Natural killer cell treated with Interleukin-12 subunit alpha and Interleukin-12 subunit beta and Interleukin-15 and Interleukin-18, amount 100 ng/mL, for 72 hours (primary cell): ENCODE results near the gene ZBTB21. TPM values are rescaled to one million over a fixed set of nuclear protein-coding genes. Genes with fewer than 3 reads are reported as not detected.

Experiments used
- ATAC-seq, 2 donors: fragments of 150-1000 bp; cut with Tn5 transposase in 1 of 2; sonication (Bioruptor Pico), chemical (Tn5 transposase) in 1 of 2; 2 replicates each; pipeline ENCODE4 v1.10.0; 2021
- DNase-seq: peaks from one replicate; pipeline ENCODE4 v3.0.0; 2022; ENCODE audit warnings: low spot score
- H3K27ac Mint-ChIP-seq, 2 donors: 1 replicate in 1 of 2; 2 replicates in 1 of 2; pipeline ENCODE4 v1.8.0; 2022; ENCODE audit warnings: mixed read lengths in 2 of 2, mild to moderate bottlenecking in 1 of 2, moderate library complexity in 1 of 2
- H3K27me3 Mint-ChIP-seq, 2 donors: 1 replicate in 1 of 2; 2 replicates in 1 of 2; pipeline ENCODE4 v1.8.0; 2022; ENCODE audit warnings: mixed read lengths in 2 of 2
- H3K36me3 Mint-ChIP-seq: one replicate; pipeline ENCODE4 v1.8.0; 2022; ENCODE audit warnings: mixed read lengths
- H3K4me1 Mint-ChIP-seq, 2 donors: 1 replicate in 1 of 2; 2 replicates in 1 of 2; pipeline ENCODE4 v1.8.0; 2022; ENCODE audit warnings: low read depth in 2 of 2, mixed read lengths in 2 of 2, mild to moderate bottlenecking in 1 of 2
- H3K4me3 Mint-ChIP-seq: one replicate; pipeline ENCODE4 v1.8.0; 2022; ENCODE audit warnings: mixed read lengths
- H3K9me3 Mint-ChIP-seq: 2 replicates; pipeline ENCODE4 v1.8.0; 2022; ENCODE audit warnings: mixed read lengths
- total RNA-seq, 2 donors: library from RNA; stranded (reverse); gene quantifications; one replicate each; pipeline ENCODE4 v1.2.3, GENCODE V29; 2022

ZBTB21 gene
- total RNA-seq, 2 donors from 2014 or later, result 13.0 to 20.4 TPM

DNA sequence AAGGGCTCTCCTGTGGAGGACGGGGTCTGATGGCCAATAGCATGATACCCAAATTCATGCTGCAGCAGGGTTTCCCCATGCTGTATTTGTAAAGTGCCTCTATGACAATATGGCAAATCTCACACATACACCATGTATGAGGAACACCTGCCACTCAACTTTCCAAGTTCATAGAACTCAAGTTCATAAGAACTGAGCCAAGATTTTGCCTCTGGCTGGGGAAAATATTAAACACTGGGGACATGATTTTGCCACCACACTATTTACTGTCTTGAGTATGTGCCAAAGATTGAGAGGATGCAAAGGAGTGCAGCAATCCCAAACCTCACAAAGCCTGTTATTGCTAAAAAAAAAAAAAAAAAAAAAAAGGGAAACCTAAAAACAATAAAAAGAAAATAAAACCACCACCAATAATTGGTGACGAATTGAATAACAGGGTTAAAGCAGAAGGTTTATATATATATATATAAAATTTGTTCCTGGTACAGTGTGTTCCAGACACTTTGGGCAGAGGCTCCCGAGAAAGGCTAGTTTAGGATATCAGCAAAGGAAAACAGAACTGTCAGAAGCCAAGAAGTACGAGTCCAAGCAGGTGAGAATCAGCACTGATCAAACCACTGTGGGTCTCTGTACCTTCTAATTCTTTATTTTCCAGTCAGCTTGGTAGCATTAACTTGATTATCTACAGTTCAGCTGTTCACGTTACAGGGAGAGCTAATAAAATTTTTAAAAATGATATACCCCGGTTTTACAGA, 24.3 kb downstream of the ZBTB21 start:
- peaks cover 4 to 7% of the 10 kb centered on the region in 2 donors for H3K27me3 Mint-ChIP-seq
- no peak overlapping the region for H3K27ac Mint-ChIP-seq
- ATAC-seq, result no peak
- H3K4me1 Mint-ChIP-seq, result peaks cover 0 to 2% of the 10 kb centered on the region in 2 donors
- DNase-seq, result no peak
- H3K36me3 Mint-ChIP-seq, result peaks cover 8% of the 10 kb centered on the region
- no peak overlapping the region for H3K4me3 Mint-ChIP-seq
- H3K9me3 Mint-ChIP-seq, result peaks cover 3% of the 10 kb centered on the region

DNA sequence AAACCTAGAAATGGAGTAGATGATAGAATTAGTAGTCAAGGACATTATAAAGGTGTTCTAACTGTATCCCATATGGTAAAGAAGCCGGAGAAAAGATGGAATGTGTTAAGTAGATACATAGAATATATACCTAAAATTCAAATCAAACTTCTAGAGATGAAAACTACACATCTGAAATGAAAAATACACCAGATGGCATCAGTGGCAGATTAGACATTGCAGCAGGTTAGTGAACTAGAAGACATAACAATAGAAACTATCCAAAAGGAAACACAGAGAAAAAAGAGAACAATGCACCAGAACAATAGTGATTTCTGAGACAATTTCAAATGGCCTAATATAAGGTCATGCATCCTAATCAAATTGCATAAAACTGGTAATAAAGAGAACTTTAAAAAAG, 26.9 kb downstream of the ZBTB21 start:
- no peak for ATAC-seq
- Mint-ChIP-seq H3K36me3 (peaks cover 14% of the 10 kb centered on the region), H3K27ac (no peak overlapping the region), H3K4me1 (peaks cover 0 to 2% of the 10 kb centered on the region in 2 donors), H3K4me3 (no peak overlapping the region), H3K27me3 (peaks cover 12 to 18% of the 10 kb centered on the region in 2 donors), H3K9me3 (peaks cover 10% of the 10 kb centered on the region)
- no peak for DNase-seq

DNA sequence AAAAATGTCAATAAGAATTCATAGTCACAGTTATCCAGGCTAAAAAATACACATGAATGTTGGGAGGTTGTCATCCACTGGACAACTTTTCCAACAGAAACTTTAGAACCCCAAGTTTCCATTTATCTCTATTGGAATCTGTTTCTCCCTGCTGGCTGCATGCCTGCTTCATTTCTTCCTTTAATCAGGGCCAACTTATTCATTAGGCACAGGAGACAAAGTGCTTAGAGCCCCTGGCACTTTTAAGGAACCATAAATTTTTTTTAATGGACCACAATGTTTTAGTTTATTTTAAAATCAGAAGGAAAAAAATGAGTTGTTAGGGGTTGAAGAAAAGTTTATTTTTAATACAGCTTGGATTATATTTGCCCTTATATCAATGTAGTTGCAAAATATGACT, 29.6 kb downstream of the ZBTB21 start:
- Mint-ChIP-seq H3K27me3 (peaks cover 12 to 18% of the 10 kb centered on the region in 2 donors), H3K9me3 (peaks cover 10% of the 10 kb centered on the region), H3K36me3 (peaks cover 14% of the 10 kb centered on the region), H3K27ac (no peak overlapping the region), H3K4me1 (no peaks in the 10 kb centered on the region), H3K4me3 (no peak overlapping the region)
- DNase-seq (no peak), ATAC-seq (no peak)

DNA sequence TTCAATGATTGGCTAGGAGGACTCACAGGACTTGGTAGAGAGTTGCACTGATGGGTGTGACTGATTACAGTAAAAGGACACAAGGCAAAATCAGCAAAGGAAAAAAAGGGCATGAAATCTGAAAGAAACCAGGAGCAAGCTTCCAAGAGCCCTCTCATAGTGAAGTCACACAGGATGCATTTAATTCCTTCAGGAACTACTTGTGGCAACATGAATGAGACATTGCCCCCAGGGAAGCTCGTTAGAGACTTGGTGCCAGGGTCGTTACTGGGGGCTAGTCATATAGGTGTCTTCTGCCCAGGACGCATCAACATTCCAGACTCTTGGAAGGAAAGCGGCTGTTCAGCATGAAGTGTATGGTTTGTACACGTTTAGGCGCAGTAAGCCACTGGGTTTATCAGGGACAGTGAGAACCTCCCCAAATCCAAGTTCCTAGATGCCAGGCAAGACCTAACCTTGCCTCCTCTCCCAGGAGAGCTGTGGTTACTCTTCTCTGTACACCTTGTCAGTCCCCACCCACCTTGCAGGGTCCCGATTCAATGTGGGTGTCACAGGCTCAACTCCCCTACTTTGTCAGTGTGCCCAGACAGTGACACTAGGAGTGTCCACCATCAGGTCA, 30.3 kb downstream of the ZBTB21 start:
- Mint-ChIP-seq H3K9me3 (peaks cover 10% of the 10 kb centered on the region), H3K4me3 (no peak overlapping the region), H3K27me3 (peaks cover 12 to 18% of the 10 kb centered on the region in 2 donors), H3K4me1 (no peaks in the 10 kb centered on the region), H3K36me3 (peaks cover 14% of the 10 kb centered on the region), H3K27ac (no peak overlapping the region)
- DNase-seq, result no peak
- ATAC-seq, result no peak

DNA sequence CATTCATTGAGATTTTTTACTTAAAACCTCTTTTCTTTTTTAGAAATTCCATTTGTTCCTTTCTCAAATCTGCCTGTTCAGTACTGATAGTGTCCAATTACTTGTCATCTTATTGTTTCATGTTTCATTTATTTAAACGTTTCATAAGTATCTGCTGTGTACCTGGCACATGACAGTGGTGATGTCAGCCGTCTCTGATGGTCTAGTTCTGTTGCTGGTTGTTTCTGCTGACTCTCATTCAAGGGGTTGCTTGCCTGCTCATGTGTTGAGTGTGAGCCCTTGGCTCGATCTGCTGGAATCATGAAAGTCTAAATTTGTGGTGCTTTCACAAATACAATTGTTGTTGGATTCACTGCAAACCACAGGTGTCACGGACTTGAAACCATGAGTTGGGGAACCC, 30.8 kb downstream of the ZBTB21 start:
- H3K36me3 Mint-ChIP-seq, result peaks cover 14% of the 10 kb centered on the region
- H3K27me3 Mint-ChIP-seq, result peaks cover 12 to 18% of the 10 kb centered on the region in 2 donors
- H3K4me3 Mint-ChIP-seq, result no peak overlapping the region
- DNase-seq, result no peak
- no peak overlapping the region for H3K27ac Mint-ChIP-seq
- H3K4me1 Mint-ChIP-seq, result no peaks in the 10 kb centered on the region
- peaks cover 10% of the 10 kb centered on the region for H3K9me3 Mint-ChIP-seq
- no peak for ATAC-seq

DNA sequence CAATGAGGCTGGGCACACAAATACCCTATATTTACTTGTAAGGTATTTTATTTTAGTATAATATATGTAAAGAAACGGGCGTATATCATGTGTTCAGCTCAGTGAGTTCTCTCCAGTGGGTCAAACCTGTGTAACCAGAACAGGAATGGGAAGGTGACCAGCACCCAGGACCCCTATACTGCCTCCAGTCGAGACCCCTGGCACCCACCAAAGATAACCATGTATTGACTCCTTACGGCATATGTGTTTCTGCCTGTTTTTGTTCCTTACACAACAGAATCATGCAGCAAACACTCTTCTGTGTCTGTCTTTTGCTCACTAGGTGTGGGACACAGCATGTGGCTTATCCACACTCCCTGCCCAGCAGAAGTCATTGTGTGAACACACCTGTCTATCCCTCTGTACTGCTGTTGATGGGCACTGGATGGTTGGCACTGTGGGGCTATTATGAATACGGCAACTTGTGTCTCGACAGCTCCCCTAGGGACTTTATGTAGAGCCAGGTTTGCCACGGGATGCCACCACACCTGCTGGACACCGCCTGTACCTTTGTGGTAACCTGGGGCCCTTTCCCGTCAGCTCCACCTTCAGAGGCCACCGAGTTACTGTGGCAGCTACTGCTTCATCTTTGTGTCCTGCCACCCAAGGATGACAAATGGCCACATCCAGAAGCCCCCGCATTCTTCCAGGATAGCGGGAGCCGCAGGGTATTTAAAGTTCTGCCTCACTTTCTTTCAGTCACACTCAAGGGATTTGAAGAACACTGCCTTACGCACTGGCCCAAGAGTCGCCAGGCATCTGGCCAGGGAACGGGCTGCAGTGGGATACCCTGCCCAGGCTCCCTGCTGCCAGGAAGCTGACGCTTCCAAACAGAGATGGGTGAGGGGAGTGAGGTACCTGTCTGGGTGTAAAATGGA, 32.9 kb downstream of the ZBTB21 start:
- H3K36me3 Mint-ChIP-seq, result peaks cover 10% of the 10 kb centered on the region
- DNase-seq (no peak), ATAC-seq (peak in 1 of 2 donors; percentile 52)
- no peaks in the 10 kb centered on the region for H3K4me1 Mint-ChIP-seq
- no peak overlapping the region for H3K27ac Mint-ChIP-seq
- no peak overlapping the region for H3K4me3 Mint-ChIP-seq
- H3K9me3 Mint-ChIP-seq, result peaks cover 8% of the 10 kb centered on the region
- peaks cover 8 to 14% of the 10 kb centered on the region in 2 donors for H3K27me3 Mint-ChIP-seq

DNA sequence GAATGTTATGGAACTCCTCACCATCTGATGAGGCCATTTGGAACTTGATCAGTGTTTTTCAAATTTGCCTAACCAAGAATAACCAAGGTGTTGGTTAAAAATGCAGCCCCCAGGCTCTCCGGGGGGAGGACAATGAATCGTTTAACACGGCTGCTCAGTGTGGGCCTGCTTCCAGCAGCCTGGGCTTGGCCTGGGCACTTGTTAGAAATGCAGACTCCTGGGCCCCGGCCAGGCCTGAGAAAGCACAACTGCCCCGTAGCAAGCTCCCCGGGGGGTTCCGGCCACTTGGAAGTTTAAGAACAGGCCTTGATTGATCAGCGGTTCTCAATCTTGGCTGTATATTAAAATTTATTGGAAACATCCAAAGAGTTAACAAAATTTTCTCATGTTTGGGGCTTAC, 33.5 kb downstream of the ZBTB21 start:
- DNase-seq (no peak), ATAC-seq (no peak)
- H3K36me3 Mint-ChIP-seq, result peaks cover 8% of the 10 kb centered on the region
- H3K4me3 Mint-ChIP-seq, result no peak overlapping the region
- no peaks in the 10 kb centered on the region for H3K4me1 Mint-ChIP-seq
- H3K27me3 Mint-ChIP-seq, result peaks cover 8 to 11% of the 10 kb centered on the region in 2 donors
- peaks cover 7% of the 10 kb centered on the region for H3K9me3 Mint-ChIP-seq
- no peak overlapping the region for H3K27ac Mint-ChIP-seq

DNA sequence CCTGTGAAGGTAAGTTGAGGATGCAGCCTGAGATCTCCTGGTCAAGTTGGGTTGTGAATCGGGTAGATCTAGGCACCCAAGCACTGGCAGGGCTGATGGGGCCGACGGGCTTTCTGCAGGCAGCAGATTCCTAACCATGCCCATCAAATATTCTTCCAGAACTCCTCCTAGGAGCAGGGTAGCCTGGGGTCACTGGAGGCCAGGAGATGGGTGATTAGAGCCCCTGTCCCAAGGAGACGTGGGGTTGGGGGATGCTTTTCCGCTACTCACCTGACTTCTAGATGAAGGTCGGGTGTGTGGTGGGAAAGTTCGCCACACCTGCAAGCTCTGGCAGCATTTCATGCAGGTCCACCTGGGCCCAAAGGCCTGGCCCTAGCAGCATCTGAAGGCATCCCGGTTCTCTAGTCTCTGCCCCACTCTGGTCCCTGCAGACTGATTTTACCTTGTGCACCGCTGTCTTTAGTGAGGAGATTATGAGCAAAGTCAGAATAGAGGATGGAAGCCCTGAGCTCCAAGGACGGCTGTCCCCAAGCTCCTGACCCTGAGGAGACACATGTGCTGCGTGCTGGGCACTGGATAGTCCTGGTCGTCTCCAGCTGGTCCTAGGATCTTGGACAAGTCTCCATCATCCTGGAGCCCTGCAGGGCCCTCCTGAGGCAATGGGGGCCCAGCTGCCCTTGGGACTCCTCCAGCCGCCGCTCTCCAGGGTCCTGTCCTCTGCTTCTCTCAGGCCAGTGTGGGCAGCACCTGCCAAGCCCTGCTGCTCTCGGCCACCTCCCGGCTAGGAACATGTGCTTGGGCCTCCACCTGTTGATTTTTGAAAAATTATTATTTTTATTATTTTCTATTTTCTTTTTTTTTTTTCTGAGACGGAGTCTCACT, 34.5 kb downstream of the ZBTB21 start:
- peaks cover 8 to 11% of the 10 kb centered on the region in 2 donors for H3K27me3 Mint-ChIP-seq
- H3K27ac Mint-ChIP-seq, result no peak overlapping the region
- H3K4me1 Mint-ChIP-seq, result no peaks in the 10 kb centered on the region

DNA sequence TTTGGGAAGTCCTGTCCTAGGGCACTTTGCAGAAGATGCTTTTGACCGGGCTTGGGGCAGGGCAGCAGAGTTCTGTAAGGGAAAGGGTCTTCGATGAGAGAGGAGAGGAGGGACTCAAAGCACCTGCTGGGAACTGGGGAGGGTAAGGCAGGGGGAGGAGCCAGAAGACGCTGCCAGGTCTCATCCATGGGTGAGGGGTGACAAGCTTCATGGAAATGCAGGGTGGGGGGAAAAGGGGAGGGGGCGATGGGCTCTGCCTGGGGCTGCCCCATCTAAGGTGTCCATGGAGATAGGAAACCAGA, 35.5 kb downstream of the ZBTB21 start:
- H3K27ac Mint-ChIP-seq, result no peak overlapping the region
- H3K4me3 Mint-ChIP-seq, result no peak overlapping the region
- H3K4me1 Mint-ChIP-seq, result no peaks in the 10 kb centered on the region
- peaks cover 6 to 8% of the 10 kb centered on the region in 2 donors for H3K27me3 Mint-ChIP-seq
- no peak for ATAC-seq
- peaks cover 8% of the 10 kb centered on the region for H3K36me3 Mint-ChIP-seq
- DNase-seq, result no peak
- peaks cover 7% of the 10 kb centered on the region for H3K9me3 Mint-ChIP-seq

More for the DNA sequence above, 34.5 kb downstream of the ZBTB21 start:
- ATAC-seq (no peak), DNase-seq (no peak)
- H3K4me3 Mint-ChIP-seq, result no peak overlapping the region
- H3K9me3 Mint-ChIP-seq, result peaks cover 7% of the 10 kb centered on the region
- H3K36me3 Mint-ChIP-seq, result peaks cover 8% of the 10 kb centered on the region

DNA sequence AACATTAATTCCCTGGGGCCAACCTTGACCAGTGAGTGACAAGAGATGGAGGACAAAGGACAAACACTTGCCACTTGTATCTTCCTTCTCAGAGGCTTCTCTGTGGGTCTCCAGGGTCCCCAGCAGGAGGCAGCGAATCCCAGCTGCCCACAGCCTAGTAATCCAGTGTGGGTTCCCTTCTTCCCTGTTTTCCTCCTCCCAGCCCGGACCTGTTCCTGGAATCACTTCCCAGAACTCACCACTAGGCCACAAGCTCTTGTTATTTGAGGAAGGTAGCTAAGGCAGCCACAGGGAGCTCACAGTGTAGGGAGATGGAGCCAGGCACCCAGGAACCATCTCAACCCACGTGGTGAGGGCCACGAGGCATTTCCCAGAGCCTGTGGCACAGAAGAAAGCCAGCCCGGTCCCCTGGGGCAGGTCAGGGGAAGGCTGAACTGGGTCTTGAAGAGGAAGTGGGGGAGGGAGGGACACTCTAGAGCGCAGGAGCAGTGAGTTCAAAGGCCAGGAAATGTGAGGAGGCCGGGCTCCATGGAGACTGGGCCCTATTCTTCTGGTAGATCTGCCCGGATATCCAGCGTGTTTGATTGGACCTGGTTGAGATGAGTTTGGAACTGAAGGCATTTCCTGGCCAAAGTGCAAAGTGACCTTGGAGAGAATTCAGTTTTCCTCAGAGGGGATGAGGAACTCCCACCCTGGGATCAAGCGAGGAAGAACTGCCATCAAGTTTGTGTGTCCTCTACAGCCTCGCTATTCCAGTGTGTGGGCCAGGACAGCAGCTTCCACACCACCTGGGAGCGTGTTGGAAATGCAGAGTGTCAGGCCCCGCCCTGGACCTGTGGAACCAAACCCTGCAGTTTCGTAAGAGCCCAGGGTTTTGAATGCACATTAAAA, 36.1 kb downstream of the ZBTB21 start:
- Mint-ChIP-seq H3K9me3 (peaks cover 2% of the 10 kb centered on the region), H3K4me1 (no peaks in the 10 kb centered on the region), H3K4me3 (no peak overlapping the region), H3K27me3 (peaks cover 2% of the 10 kb centered on the region in 2 donors), H3K27ac (no peak overlapping the region), H3K36me3 (peaks cover 2% of the 10 kb centered on the region)
- ATAC-seq (peak in 1 of 2 donors; percentile 29), DNase-seq (no peak)

DNA sequence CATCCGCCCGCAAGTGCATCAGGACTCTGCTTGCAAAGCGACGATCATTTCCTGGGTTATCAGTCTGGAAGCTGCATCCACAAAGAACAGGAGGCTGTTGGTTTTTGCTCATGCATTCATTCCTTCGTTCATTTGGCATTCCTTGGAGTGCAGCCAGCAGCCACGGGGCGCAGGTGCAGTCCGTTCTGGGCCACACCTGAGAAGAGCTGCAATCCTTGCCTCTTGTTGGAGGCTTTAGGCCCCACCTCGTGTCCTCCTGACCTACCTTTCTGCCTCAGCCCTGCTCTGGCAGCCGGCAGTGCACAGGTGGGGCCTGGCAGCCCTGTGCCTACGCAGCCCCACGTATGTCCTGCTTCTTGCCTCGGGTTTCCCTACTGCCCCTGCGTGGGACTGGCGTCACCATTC, 36.7 kb downstream of the ZBTB21 start:
- DNase-seq, result no peak

DNA sequence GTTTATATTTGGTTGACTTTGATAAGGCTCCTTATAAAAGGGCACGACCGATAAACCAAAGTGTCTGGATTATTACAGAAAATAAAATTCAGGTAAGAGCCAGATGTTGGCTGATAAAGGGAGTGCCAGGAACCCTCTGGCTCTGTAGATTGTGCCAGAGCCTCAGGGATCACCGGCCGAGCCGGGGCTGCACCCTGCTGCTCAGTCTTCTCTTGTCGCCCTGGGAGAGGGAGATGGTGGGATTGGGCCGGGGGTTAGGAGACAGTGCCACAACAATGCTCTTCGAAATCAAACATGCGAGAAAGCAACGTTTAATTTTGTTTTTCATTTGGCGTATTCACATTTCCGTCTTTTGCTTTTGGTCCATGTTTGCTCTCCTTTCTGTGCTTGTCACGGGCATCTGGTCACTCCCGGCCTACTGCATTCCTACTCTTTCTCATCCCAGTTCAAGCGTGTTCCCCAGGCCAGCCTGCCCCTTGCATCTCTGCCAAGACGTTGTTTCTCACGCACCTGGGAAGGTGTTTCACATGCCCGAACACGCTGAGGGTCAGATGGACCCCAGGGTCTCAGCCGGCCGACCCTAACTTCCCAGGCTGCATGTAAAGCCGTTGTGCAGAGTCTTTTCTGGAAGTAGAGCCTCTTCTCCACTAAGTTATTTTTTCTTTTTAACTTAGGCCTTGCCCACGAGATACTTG, 37.5 kb downstream of the ZBTB21 start:
- Mint-ChIP-seq H3K4me3 (no peak overlapping the region), H3K27me3 (no peaks in the 10 kb centered on the region), H3K4me1 (no peaks in the 10 kb centered on the region), H3K27ac (no peak overlapping the region), H3K9me3 (no peaks in the 10 kb centered on the region), H3K36me3 (no peaks in the 10 kb centered on the region)
- ATAC-seq, result no peak
- peak; percentile 25 for DNase-seq

More for the DNA sequence above, 36.7 kb downstream of the ZBTB21 start:
- H3K27me3 Mint-ChIP-seq, result no peaks in the 10 kb centered on the region
- no peak overlapping the region for H3K27ac Mint-ChIP-seq
- no peaks in the 10 kb centered on the region for H3K9me3 Mint-ChIP-seq
- H3K4me3 Mint-ChIP-seq, result no peak overlapping the region
- ATAC-seq, result no peak
- no peaks in the 10 kb centered on the region for H3K36me3 Mint-ChIP-seq
- H3K4me1 Mint-ChIP-seq, result no peaks in the 10 kb centered on the region
